NCI-H524 (cell line): Measurements from ENCODE around the gene ALPK1.
A peak's percentile ranks its signal among the peaks of the same experiment; 100 is the strongest.
"Not testable (repeated sequence)": the region's sequence is repeated elsewhere in the genome, so short reads cannot be mapped to it uniquely, and the experiment has no call there.

Experiments used
- DNase-seq, 2 experiments: peaks; one replicate each; lab custom pipeline; 2025; lab: John Stamatoyannopoulos, UW

ALPK1 gene

DNA sequence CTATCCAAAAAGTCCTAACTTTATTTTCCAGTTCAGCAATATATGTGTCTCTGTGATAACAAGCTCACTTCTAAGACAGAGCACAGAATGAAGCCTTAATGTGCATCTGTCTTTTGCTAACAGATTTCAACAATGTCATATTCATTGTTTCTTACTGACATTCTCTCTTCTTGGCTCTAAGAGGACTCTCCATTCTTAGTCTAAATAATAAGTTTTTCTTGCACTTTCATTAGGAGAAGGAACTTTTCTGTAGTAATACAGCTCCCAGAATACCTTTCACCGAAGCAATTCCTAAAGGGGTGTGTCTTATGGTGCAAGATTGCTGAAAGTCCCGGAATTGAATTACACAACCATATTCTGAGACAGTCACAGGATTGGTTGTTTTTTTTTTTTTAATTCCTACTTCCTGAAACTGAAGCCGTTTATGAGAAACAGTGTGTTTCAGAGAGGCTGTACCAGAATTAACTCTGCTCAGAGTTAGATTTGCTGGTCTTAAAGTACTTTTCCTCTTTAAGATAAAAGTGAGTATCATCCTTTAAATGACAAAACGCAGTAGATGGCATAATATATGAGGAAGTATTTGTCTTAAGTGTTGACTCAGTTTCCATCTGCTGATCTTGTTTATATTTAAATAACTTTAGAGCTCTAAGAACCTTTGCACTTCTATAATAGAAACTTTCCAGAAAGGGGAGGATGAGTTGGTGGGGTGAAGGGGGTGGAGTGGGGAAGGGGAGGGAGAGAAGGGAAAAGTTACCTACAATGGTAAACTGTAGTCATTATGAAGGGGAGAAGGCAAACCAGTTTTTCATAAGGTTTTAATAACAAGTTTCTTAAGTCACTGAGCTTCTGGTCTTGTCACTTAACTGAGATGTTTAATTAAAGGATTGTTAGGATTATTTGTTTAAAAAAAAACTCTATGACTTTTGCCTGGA is at the start of gene ALPK1:
Gene ALPK1 (plus strand): TSS at position 421 of the 932 bp plus-strand sequence.
- no peak for DNase-seq

DNA sequence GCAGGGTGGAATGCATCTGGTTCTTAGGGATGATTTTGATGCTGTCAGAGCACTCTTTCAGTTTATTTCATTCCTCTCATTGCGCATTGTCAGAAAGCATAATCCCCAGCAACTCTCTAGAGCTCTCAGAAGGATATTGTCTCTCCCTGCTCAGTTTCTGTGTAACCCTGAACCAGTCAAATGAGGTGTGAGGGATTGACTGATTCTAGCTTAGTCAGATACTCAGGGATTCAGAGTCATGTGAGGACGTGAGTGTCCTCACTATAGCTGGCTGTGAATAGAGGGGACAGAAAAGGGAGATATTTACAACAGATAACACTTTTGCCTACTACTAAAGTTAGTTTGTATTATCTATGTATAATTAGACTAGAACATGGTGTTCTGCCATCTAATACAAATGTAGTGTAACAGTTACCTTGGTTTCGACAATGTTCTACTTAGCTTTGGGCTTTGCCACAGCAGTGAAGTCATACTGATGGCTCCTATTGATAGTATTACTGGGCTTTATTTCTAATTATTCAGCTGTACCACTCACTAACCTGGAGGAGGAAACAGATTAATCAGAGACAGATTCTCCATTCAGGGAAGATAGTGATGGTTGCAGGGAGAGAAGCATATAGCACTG is 46.0 kb upstream of the ALPK1 start:
- peak in 1 of 2 experiments; percentile 2 for DNase-seq

DNA sequence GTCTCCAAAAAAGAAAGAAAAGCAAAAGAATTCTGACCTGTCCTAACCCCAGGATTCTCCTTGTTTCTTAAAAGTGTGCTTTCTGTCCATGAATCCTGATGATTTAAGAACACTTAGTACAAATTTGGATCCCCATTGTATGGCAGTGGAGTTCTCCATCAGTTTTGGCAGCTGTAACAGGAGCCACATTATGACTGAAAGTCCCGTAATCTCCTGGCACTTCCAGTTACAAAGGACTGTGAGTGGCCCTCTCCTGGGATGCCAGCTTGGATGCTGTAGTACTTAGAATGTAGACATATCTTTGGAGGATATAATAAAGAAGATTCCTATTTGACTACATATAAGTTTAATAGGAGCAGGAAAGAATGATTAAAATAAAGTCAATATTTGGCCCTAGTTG is 44.9 kb upstream of the ALPK1 start:
- DNase-seq, result peak in 1 of 2 experiments; percentile 4

DNA sequence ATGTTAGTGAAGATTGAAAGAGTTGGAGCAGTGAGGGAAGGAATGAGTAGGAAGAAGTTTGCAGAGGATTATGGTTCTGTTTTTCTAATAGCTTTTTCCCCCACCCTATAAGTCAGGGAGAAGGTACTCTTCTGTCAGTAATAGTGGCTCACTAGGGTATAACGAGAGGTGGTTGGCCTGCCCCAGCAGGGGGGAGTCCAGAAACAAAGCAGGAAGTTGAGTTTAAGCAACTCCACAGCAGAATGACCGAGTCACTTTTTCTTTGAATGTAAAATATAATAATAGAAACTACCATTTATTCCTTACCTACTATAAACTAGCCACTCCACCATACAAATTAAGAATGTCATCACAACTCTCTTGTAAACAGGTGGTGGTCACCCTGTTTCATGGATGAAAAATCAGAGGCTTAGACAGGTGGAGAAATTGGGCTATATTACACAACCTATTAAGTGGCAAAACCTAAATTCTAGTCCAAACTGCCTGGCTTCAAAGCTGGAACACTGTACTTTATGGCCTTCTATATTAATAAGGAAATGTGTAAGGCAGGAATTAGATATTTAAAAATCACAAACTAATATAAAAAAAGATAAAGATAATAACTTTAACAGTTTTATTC is 43.7 kb upstream of the ALPK1 start:
- no peak for DNase-seq

DNA sequence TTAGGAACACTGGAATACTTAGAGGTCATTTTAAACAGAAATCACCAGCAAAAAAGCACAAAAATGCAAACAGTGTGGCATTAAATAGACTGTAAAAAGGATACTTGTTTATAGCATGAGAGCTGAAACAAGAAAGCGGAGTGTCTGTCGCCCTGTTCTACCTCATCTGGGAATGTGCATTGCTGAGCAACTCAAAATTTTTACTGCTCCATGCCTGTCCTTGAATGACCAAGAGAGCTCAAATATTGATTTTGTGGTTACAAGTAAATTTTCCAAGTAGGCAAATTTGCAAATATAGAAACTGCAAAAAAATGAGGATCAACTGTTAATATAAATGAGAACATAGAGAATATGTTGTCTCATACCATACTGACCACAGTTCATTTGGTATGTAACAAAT is 40.1 kb upstream of the ALPK1 start:
- DNase-seq, result no peak

DNA sequence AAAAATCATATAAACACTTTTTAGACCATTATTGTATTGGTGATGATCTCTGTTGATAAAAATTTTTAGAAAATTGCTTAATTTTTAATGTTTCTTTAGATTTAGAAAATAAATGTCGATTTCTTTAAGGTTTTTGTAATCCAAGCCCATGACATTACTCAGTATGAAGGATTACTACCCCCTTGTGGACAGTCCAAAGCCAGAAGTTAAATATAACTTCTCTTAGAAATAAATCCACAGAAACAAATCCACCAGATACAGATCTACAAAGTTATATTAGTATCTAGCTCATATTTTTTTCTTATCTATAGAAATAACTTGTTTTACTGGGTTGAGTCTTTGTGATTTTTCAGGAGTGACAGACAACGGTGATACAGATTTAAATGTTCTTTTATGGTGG is 30.3 kb upstream of the ALPK1 start:
- DNase-seq, result peak in 1 of 2 experiments; percentile 2

- DNase-seq, result no peak
Measured at GRCh38 chr4:112270051-112270450, 27.1 kb upstream of the ALPK1 start.

DNA sequence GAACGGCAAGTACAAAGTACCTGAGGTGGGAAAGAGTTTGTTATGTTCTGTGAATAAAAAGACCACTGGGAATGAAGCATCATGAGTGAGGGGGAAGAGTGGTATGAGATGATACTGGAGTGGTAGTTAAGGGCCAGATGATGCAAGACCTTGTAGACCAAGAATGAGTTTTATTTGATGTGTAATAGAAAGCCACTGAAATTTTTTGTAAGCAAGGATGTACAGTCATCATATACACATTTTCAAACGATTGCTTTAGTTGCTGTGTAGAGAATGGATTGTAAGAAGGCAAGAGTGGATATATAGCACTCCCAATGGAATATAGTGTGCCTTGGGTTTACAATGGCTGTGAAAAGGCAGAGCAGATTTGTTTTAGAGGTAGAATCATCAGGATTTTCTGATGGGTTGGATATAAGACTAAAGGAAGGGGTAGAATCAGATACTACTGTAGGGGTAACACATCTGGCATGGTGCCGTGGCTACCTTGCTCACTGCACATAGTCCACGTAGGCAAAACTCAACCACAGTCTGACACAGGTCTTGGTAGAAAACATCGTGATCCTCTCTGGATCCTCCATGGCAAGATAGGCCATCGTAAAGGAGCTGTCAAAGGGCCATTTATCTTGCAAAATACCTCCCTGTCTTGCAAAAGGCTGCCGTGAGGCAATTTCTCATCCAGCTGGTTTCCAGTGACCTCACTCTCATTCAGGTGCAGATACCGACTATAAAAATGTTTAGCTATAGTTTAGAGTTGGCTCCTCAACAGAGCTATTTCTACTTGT is 26.3 kb upstream of the ALPK1 start:
- no peak for DNase-seq

GRCh38 chr4:112272292-112272691 is 24.9 kb upstream of the ALPK1 start:
- DNase-seq, result no peak

- no peak for DNase-seq
Measured at GRCh38 chr4:112274959-112275358, 22.2 kb upstream of the ALPK1 start.

DNA sequence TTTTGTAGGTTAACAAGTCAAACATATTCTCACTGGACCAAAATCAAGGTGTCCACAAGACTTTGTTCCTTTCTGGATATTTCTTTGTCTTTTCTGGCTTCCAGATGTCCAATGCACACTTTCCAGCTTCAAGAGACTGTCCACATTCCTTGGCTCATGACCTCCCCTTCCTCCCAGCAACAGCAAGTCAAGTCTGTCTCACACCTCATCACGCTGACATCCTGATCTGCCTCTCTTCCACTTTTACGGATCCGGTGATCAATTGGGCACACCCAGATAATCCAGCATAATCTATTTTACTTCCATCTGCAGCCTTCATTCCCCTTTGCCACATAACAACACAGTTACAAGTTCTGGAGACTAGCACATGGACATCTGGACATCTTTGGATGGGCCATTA is 21.1 kb upstream of the ALPK1 start:
- no peak for DNase-seq

- no peak for DNase-seq
Measured at GRCh38 chr4:112277220-112277619, 19.9 kb upstream of the ALPK1 start.

GRCh38 chr4:112277705-112278448 is 19.3 kb upstream of the ALPK1 start:
- DNase-seq, result no peak

DNA sequence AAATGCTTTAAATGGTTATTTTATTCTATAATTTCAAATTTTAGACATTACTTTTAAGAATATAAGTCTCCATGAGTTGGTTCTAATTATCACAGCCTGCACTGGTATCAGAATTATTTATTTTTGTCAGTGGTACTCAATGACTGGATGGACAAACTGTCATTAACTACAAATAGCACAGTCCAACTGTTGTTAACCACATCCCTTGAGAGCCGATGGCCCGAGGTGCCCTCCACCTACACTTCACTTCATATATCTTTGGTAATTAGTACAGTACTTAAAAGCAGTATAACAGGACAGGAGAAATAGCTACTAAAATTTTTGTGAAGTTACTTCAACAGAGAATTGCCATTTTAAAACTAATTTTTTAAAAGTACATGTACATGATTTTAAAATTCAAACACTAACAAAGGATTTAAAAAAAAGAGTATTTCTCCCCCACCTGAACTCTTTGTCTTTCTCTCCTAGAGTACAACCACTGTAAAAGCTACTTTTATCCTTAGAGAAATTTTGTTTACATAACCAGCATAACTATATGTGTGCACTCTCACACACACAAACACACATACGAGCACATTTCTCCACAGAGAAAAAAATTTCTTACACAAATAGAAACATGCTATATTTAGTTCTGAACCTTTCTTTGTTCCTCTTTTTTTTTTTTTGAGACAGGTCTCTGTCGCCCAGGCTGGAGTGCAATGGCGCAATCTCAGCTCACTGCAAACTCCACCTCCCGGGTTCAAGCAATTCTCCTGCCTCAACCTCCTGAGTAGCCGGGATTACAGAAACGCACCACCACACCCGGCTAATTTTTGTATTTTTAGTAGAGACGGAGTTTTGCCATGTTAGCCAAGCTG is 17.9 kb upstream of the ALPK1 start:
- DNase-seq, result no peak

DNA sequence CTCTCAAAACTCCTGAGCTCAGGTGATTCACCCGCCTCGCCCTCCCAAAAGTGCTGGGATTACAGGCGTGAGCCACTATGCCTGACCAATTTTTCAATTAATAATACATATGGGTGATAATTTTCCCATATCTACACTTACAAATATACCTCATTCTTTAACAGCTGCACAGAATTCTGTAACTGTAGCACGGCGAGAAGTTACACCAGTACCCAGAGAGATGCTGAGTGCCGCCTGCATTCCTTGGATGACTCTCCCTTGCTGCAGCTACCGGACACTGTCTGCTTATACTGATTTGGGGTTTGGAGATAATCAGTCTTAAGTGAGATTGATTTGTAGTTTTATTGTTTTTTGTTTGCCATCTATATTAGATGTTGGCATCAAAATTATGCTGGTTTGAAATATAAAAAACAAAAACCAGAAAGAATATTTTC is 17.3 kb upstream of the ALPK1 start:
- DNase-seq, result no peak

- no peak for DNase-seq
Measured at GRCh38 chr4:112280386-112281056, 16.6 kb upstream of the ALPK1 start.

- not testable (repeated sequence) for DNase-seq
Measured at GRCh38 chr4:112281895-112282398, 15.2 kb upstream of the ALPK1 start.

DNA sequence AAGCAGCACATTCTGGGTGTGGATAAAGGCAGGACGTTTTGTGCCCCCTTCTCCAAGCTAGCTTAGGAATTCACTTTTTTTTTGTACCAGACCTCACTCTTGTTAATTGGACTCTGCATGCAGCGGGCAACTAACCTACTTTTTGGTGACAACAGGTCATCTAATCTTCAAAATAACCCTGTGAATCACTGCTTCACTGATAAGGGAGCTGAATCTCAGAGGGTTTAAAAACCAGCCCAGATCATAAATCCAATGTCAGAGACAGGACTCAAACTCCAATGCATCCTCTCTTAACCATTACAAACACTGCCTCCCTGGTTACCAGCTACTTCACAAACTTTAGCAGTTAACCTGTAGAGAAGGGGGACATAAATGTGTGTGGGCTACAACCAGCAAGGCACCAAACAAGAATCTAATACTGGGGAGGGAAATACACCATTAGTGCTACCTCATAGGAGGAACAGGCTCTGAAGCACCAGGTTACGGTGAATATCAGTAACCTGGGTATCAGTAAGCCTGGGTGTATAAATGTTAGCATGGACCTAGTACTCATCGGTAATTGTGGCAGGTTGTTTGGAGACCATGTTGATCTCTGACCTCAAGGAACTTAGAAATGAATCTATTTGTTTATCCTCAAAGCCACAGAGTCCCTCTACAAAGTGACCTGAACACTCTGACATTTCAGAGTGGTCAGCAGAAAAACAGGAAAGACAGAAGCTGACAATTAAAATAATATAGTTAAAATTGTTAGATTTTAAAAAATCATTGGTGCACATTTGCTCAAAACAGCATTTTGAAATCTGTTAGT is 14.1 kb upstream of the ALPK1 start:
- no peak for DNase-seq

- DNase-seq, result no peak
Measured at GRCh38 chr4:112284166-112284565, 13.0 kb upstream of the ALPK1 start.
